Activated CD8-positive, alpha-beta memory T cell treated with anti-CD3 and anti-CD28 coated beads, Interleukin-2, amount 50 U/mL, for 1 hour (primary cell): ENCODE measurements around the gene ZBED1.
"Not testable (repeated sequence)": the region's sequence is repeated elsewhere in the genome, so short reads cannot be mapped to it uniquely, and the experiment has no call there.

Source experiments
- DNase-seq: peaks from one replicate; pipeline ENCODE4 v3.0.0-alpha.2; 2020; ENCODE audit errors: extremely low read depth

Gene ZBED1

GRCh38 chrX:2474963-2475726 lies 25.6 kb downstream of the ZBED1 start:
- no peak for DNase-seq

DNA sequence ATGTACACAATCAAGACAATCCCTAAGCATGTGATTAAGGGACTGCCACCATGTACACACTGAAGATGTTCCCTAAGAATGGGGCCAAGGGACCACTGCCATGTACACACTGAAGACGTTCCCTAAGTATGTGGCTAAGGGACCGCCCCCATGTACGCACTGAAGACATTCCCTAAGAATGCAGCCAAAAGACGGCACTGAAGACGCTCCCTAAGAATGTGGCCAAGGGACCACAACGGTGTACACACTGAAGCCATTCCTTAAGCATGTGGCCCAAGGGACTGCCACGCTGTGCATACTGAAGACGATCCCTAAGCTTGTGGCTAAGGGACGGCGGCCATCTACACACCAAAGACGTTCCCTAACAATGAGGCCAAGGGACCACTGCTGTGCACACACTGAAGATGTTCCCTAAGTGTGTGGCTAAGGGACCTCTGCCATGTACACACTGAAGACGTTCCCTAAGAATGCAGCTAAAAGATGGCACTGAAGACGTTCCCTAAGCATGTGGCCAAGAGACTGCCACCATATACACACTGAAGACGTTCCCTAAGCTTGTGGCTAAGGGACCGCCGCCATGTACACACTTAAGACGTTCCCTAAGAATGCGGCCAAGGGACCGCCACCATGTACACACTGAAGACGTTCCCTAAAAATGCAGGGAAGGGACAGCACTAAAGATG lies 26.4 kb downstream of the ZBED1 start:
- no peak for DNase-seq

DNA sequence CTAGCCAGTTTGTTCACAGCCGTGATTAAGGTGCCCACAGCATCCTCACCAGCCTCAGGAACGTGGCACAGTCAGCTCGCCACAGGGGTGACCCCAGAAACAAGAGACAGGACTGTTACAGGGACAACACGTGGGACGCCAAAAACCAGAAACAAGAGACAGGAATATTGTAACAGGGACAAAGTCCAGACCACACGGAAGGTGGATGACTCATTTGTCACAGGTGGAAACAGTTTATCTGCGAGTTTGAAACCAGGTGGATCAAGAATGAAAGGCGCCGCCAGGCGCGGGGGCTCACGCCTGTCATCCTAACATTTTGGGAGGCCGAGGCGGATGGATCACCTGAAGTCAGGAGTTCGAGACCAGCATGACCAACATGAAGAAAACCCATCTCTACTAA lies 27.7 kb downstream of the ZBED1 start:
- DNase-seq = not testable (repeated sequence)

GRCh38 chrX:2471641-2472040 lies 29.1 kb downstream of the ZBED1 start:
- DNase-seq = no peak

- not testable (repeated sequence) for DNase-seq
Observed at GRCh38 chrX:2471126-2471525, 29.6 kb downstream of the ZBED1 start.

DNA sequence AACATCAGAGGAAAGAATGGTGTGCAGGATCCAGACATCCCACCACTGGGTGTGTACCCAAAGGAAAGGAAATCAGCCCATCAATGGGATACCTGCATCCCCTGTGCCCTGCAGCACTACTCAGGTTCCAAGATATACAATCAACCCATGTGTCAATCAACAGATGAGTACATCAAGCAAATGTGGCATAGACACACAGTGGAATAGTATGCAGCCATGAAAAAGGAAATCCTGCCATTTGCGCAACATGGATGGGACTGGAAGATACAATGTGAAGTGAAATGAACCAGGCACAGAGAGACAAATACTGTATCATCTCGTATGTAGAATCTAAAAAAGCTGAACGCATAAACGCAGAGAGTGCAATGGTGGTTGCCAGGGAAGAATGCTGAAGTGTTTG lies 30.9 kb downstream of the ZBED1 start:
- DNase-seq = not testable (repeated sequence)

DNA sequence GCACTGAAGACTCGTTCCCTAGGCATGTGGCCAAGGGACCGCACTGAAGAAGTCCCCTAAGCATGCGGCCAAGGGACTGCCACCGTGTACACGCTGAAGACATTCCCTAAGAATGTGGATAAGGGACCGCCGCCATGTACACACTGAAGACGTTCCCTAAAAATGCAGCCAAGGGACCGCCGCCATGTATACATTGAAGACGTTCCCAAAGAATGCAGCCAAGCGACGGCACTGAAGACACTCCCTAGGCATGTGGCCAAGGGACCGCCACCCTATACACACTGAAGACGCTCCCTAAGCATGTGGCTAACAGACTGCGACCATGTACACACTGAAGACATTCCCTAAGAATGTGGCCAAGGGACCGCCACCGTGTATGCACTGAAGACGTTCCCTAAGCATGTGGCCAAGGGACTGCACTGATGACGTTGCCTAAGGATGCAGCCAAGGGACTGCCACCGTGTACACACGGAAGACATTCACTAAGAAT lies 31.5 kb downstream of the ZBED1 start:
- no peak for DNase-seq

- DNase-seq = no peak
Observed at GRCh38 chrX:2468261-2469195, 32.2 kb downstream of the ZBED1 start.

GRCh38 chrX:2466876-2467656 lies 33.7 kb downstream of the ZBED1 start:
- no peak for DNase-seq

DNA sequence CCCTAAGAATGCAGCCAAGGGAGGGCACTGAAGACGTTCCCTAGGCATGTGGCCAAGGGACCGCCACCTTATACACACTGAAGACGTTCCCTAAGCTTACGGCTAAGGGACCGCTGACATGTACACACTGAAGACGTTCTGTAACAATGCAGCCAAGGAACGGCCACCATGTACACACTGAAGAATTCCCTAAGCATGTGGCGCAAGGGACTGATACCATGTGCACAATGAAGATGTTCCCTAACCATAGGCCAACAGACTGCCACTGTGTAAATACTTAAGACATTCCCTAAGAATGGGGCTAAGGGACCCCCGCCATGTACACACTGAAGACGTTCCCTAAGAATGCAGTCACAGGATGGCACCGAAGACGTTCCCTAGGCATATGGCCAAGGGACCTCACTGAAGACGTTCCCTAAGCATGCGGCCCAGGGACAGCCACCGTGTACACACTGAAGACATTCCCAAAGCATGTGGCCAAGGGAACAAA lies 36.1 kb downstream of the ZBED1 start:
- no peak for DNase-seq

DNA sequence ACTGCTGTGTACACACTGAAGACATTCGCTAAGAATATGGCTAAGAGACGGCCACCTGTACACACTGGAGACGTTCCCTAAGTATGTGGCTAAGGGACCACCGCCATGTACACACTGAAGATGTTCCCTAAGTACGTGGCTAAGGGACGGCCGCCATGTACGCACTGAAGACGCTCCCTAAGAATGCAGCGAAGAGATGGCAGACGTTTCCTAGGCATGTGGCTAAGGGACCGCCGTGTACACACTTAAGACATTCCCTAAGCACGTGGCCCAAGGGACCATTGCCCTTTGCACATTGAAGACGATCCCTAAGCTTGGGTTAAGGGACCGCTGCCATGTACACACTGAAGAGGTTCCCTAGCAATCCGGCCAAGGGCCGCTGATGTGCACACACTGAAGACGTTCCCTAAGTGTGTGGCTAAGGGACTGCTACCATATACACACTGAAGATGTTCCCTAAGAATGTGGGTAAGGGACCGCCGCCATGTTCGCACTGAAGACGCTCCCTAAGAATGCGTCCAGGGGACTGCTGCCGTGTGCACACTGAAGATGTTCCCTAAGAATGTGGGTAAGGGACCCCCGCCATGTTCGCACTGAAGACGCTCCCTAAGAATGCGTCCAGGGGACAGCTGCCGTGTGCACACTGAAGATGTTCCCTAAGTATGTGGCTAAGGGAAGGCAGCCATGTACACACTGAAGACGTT lies 36.7 kb downstream of the ZBED1 start:
- DNase-seq = no peak

DNA sequence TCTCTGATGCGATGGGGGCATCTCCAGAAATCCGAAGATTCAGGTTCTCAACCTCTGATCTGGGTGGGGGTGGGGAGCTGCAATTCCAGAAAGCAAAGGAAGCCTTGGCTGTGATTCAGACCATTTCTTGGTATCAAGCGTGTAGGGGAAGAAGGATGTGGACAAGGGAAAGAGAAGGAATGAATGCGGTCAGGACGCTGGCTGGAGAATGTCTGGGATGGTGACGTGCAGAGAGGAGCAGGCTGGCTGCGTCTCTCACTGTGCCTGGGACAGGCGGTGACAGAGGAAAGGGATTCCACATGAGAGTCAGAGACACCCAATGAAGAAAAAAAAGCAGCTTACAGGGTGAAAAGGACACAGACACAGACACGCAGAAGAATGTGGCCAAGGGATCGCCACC lies 37.3 kb downstream of the ZBED1 start:
- DNase-seq = not testable (repeated sequence)

DNA sequence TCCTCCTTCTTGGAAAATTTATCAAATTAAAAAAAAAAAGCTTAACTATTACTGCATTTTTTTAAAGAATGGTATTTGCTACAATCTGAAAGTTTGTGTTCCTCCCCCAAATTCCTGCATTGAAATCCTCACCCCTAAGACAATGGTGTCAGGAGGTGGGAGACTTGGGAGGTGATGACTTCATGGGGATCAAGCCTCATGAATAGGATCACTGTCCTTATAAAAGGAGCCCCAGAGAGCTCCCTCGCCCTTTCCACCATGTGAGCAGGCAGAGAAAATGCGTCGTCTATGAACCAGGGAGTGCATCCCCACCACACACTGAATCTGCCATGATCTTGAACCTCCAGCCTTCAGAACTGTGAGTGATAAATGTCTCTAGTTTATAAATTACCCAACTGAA lies 38.0 kb downstream of the ZBED1 start:
- no peak for DNase-seq

- no peak for DNase-seq
Observed at GRCh38 chrX:2462074-2462473, 38.7 kb downstream of the ZBED1 start.

GRCh38 chrX:2461711-2462016 lies 39.1 kb downstream of the ZBED1 start:
- no peak for DNase-seq

DNA sequence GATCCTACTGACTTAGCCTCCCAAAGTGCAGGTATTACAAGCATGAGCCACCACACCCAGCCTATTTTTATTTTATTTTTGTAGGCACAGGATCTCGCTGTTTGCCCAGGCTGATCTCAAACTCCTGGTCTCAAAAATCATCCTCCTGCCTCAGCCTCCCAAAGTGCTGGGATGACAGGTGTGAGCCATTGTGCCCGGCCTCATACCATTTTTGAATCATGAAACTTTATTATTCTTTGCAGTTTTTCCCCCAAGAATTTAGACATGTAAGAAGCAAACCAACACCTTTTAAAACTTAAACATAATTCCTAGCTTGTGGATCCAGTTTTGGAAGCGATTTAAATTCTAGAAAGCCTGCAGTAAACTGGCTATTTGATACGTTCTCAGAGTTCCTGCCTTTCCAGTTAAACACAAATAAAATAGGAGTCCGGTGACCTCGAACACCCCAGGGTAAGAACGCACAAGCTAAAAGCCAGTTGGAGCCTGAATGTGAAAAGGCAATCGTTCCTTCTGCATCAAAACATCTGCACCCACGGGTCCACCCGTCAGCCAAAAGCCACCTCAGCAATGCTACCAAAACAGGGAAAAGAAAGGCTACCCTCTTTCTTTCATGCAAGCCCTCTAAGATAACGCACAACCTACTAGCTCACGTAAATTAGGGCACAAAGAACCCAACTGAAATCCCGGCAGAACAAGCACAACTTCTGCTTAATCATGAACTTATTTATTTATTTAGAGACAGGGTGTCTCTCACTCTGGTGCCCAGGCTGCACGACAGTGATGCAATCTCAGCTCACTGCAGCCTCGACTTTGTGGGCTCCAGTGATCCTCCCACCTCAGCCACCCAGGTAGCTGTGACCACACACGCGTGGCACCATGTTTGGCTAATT lies 39.7 kb downstream of the ZBED1 start:
- DNase-seq = not testable (repeated sequence)

DNA sequence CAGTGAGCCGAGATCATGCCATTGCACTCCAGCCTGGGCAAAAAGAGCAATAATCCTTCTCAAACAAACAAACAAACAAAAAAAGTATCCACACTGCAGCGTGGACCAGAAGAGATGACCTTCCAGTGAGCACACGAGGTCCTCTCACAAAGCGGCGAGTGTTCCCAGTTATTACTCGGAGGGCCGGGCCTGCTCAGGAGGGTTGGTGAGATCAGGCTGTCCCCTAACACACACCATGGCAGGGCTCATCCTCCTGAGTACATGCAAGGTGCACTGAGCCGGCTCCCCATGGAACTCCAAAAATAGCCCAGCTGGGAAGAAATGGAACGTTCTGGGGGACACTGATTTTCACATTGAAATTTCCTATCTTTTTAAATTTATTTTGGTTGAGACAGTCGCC lies 40.7 kb downstream of the ZBED1 start:
- not testable (repeated sequence) for DNase-seq

GRCh38 chrX:2458309-2458708 lies 42.5 kb downstream of the ZBED1 start:
- DNase-seq = no peak

DNA sequence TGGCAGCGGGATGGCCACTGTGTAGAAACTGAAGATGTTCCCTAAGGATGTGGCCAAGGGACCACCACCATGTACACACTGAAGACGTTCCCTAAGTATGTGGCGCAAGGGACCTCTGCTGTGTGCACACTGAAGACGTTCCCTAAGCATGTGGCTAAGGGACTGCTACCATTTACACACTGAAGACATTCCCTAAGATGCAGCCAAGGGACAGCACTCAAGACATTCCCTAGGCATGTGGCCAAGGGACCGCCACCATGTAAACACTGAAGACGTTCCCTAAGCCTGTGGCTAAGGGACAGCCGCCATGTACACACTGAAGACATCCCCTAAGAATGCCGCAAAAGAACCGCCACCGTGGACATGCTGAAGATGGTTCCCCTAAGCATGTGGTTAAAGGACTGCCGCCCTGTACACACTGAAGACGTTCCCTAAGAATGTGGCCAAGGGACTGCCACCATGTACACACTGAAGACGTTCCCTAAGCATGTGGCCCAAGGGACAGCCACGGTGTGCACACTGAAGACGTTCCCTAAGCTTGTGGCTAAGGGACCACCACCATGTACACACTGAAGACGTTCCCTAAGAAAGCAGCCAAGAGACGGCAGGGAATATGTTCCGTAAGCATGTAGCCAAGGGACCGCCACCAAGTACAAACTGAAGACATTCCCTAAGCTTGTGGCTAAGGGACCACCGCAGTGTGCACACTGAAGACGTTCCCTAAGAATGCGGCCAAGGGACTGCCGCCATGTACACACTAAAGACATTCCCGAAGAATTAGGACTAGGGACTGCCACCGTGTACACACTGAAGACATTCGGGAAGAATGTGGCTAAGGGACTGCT lies 43.3 kb downstream of the ZBED1 start:
- no peak for DNase-seq
